ENCODE results near the gene DFFA. TPM values are rescaled to one million over a fixed set of nuclear protein-coding genes. Genes with fewer than 3 reads are reported as not detected.
"Not testable (repeated sequence)": the region's sequence is repeated elsewhere in the genome, so short reads cannot be mapped to it uniquely, and the experiment has no call there.

Gene DFFA
- total RNA-seq, 1 donor from 2014 or later = 29.6 TPM

- DNase-seq = no peak
These were observed 42.5 kb downstream of the DFFA start for GRCh38 chr1:10429868-10430215.

GRCh38 chr1:10428984-10429383 lies 43.3 kb downstream of the DFFA start:
- DNase-seq = no peak

- DNase-seq = not testable (repeated sequence)
These were observed 45.8 kb downstream of the DFFA start for GRCh38 chr1:10426535-10426848.

GRCh38 chr1:10425826-10426534 lies 46.3 kb downstream of the DFFA start:
- not testable (repeated sequence) for DNase-seq

GRCh38 chr1:10424651-10425050 lies 47.7 kb downstream of the DFFA start:
- DNase-seq = no peak

GRCh38 chr1:10424034-10424433 lies 48.3 kb downstream of the DFFA start:
- DNase-seq = no peak

- no peak for DNase-seq
These were observed 50.7 kb downstream of the DFFA start for GRCh38 chr1:10421637-10422036.

GRCh38 chr1:10419351-10419750 lies 53.0 kb downstream of the DFFA start:
- no peak for DNase-seq

- DNase-seq = not testable (repeated sequence)
These were observed 53.6 kb downstream of the DFFA start for GRCh38 chr1:10418741-10419140.

- not testable (repeated sequence) for DNase-seq
These were observed 56.4 kb downstream of the DFFA start for GRCh38 chr1:10415967-10416366.

GRCh38 chr1:10415211-10415930 lies 57.0 kb downstream of the DFFA start:
- DNase-seq = no peak

GRCh38 chr1:10407201-10407600 lies 65.1 kb downstream of the DFFA start:
- no peak for DNase-seq

Other genes starting within 250 kb of the DFFA start
- gene PGD, start 73.5 kb downstream of the DFFA start, total RNA-seq = 94.1 TPM
- gene CENPS, start 42.1 kb downstream of the DFFA start, total RNA-seq = 6.6 TPM
- 3.0 TPM for gene CORT, start 22.5 kb downstream of the DFFA start, total RNA-seq
- 9.2 TPM for gene PEX14, start 2.4 kb upstream of the DFFA start, total RNA-seq

All from occipital lobe (tissue), 2 donors.